ENCODE measurements around the gene APC.

- no peak for TF ChIP-seq ZNF565 (CRISPR knock-in tag; conservative IDR thresholded peaks at IDR 0.05; ENCODE audit: low read depth)
- TF ChIP-seq ISL1 (CRISPR knock-in tag; IDR thresholded peaks at IDR 0.05), result no peak
- TF ChIP-seq, protein P1, sequence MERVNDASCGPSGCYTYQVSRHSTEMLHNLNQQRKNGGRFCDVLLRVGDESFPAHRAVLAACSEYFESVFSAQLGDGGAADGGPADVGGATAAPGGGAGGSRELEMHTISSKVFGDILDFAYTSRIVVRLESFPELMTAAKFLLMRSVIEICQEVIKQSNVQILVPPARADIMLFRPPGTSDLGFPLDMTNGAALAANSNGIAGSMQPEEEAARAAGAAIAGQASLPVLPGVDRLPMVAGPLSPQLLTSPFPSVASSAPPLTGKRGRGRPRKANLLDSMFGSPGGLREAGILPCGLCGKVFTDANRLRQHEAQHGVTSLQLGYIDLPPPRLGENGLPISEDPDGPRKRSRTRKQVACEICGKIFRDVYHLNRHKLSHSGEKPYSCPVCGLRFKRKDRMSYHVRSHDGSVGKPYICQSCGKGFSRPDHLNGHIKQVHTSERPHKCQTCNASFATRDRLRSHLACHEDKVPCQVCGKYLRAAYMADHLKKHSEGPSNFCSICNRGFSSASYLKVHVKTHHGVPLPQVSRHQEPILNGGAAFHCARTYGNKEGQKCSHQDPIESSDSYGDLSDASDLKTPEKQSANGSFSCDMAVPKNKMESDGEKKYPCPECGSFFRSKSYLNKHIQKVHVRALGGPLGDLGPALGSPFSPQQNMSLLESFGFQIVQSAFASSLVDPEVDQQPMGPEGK (CRISPR knock-in tag; IDR thresholded peaks at IDR 0.05; ENCODE audit: borderline replicate concordance), result no peak
- TF ChIP-seq ZFP30 (CRISPR knock-in tag; IDR thresholded peaks at IDR 0.05), result no peak
Measured at GRCh38 chr5:112706446-112707016, 31.2 kb upstream of the APC start.

Data from SK-N-SH treated with all-trans-retinoic acid at 6 μM for 48 hours (cell line).